ENCODE results near the gene STIL.

Gene STIL

DNA sequence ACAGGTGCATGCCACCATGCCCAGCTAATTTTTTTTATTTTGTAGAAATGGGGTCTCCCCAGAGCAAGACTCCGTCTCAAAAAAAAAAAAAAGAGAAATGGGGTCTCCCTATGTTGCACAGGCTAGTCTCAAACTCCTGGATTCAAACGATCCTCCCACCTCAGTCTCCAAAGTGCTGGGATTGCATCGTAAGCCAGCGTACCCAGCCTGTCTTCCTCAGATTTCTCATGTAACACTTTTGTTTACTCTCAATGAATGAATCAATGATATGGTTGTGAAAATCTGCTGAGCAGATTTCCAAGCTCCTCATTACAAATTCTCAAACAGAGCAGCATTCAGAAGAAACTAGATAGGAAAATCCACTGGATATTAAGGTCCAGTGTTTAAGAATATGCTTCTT, 26.3 kb upstream of the STIL start:
- H3K27ac ChIP-seq = no peak overlapping the region
- no peak for DNase-seq (ENCODE audit: low spot score)
- TF ChIP-seq, protein P1, sequence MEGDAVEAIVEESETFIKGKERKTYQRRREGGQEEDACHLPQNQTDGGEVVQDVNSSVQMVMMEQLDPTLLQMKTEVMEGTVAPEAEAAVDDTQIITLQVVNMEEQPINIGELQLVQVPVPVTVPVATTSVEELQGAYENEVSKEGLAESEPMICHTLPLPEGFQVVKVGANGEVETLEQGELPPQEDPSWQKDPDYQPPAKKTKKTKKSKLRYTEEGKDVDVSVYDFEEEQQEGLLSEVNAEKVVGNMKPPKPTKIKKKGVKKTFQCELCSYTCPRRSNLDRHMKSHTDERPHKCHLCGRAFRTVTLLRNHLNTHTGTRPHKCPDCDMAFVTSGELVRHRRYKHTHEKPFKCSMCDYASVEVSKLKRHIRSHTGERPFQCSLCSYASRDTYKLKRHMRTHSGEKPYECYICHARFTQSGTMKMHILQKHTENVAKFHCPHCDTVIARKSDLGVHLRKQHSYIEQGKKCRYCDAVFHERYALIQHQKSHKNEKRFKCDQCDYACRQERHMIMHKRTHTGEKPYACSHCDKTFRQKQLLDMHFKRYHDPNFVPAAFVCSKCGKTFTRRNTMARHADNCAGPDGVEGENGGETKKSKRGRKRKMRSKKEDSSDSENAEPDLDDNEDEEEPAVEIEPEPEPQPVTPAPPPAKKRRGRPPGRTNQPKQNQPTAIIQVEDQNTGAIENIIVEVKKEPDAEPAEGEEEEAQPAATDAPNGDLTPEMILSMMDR (conservative IDR thresholded peaks at IDR 0.05; ENCODE audit: low read depth) = no peak
- ChIA-PET POLR2A (ENCODE audit: low non-redundant PET) (no interaction called here), CTCF (interaction anchor here (0.7 kb wide), 1 partner anchor 22 kb away, joined by 3 read pairs; no protein-coding TSS in a partner anchor)

DNA sequence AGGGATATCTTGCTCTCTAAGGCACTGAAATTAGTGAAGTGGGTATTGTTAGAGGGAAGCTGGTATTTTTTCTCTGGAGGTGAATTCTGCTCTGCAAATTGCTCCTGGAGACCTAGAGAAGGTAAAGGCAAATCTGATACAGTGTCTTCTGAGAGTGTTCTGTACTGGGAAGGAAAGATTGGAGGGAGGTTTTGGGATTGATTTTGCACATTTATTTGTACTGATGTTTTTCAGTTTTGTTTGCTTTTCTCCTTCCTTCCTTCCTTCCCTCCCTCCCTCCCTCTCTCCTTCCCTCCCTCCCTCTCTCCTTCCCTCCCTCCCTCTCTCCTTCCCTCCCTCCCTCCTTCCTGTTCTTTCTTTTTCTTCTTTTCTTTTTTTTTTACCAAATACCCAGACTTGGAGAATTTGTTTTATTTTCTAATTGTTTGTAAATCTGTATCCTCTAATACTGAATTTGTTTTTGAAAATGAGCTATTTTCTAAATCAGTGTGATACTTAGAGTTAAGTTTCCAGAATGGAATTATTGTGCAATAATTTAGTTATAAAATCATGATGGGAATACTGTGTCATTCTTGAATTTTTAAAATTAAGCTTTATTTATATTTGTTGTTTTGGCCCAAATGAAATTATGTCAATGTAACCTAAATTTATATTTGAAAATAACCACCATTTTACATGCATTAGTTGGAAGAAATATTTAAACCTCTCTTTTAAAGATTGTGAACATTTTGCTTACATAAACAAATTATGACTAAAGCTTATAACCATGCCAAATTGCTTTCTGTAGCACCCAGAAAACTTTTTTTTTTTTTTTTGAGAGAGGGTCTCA, 24.5 kb upstream of the STIL start:
- TF ChIP-seq, protein P1 (conservative IDR thresholded peaks at IDR 0.05; ENCODE audit: low read depth) = no peak
- no peak for DNase-seq (ENCODE audit: low spot score)
- CTCF ChIA-PET = interaction anchor here (0.6 to 0.7 kb wide), 5 partner anchors 13 to 372 kb away, joined by 3 to 5 read pairs (median 3); no protein-coding TSS in a partner anchor
- H3K27ac ChIP-seq = no peak overlapping the region
- POLR2A ChIA-PET (ENCODE audit: low non-redundant PET) = interaction anchor here (0.6 kb wide), 1 partner anchor 21 kb away, joined by 3 read pairs; no protein-coding TSS in a partner anchor

DNA sequence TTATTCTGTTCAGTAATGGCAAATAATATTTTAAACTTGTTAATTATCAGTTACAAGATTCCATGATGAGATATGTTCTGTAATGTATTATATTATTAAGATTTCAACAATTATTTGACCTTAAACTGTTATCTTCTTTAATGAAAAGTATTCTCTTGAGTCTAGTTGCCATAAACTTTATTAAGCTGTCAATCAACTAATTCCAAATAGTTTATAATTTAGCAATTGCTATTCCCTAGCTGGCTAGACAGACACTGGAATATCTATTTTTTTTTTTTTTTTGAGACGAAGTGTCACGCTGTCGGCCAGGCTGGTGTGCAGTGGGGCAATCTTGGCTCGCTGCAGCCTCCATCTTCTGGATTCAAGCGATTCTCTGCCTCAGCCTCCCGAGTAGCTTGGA, 23.4 kb upstream of the STIL start:
- no peak overlapping the region for H3K27ac ChIP-seq
- POLR2A ChIA-PET (ENCODE audit: low non-redundant PET) = no interaction called here
- no peak for DNase-seq (ENCODE audit: low spot score)
- TF ChIP-seq, protein P1 (conservative IDR thresholded peaks at IDR 0.05; ENCODE audit: low read depth) = no peak
- CTCF ChIA-PET = no interaction called here

DNA sequence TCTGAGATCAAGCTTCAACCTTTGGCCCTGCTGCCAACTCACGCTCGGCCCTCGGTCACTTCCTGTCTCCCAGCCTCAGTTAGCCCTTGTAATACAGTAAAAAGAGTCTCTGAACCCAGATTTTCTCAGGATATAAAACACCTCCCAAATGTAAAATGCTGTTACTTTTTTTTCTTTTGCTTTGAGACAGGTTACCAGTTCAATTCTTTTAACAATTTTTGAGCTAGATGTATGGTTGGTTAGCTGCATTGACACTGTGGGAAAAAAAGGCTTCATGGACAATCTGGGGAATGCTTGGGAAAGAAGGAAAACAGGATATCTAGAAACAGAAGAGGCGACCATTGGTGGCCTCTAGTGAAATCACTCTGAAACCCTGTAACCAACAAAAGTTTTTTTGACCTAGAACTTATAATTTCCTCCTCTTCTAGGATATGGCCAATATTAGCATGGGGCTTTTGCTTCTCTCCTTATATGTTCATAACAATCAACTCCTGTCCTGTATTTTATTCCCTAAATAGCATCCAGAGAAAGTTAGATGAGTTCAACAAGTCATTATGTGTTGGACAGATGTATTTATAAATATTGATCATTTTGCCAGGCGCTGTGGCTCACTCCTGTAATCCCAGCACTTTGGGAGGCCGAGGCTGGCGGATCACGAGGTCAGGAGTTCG, 21.0 kb upstream of the STIL start:
- POLR2A ChIA-PET (ENCODE audit: low non-redundant PET) = no interaction called here
- peak overlapping the region; percentile 97 for H3K27ac ChIP-seq
- TF ChIP-seq, protein P1 (conservative IDR thresholded peaks at IDR 0.05; ENCODE audit: low read depth) = no peak

DNA sequence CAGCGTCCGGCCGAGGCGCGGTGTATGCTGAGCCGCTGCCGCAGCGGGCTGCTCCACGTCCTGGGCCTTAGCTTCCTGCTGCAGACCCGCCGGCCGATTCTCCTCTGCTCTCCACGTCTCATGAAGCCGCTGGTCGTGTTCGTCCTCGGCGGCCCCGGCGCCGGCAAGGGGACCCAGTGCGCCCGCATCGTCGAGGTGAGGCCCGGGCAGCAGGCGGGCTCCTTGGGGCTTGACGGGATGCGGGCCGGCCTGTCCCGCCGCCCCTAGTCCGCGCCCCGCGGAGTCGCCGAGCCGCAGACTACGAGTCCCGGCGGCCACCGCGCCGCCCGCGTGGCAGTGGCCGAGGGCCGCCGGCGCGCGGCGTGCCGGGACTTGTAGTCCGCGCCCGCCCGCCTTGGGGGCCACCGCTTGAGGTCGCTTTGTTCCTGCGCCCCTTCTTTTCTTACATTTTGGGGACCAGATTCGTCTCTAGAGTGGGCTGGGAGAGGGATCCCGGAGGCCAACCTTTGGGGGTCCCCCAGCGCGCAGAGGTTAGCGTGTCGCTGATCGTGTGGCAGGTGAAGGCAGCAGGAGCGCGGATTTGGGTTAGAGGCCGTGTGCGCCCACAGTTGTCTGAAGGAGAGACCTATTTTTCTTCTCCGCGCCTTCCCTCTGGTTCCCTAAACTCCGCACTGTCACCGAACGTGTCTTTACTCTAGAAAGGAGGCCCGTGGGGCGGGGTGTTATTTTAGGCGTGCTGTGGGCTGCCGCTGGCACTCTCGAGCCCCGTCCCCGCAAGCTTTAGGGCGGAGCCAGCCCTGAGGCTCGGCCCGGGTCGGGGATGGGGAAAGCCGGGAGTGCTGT, 20.2 kb upstream of the STIL start:
- ChIA-PET POLR2A (ENCODE audit: low non-redundant PET) (interaction anchor here (1.0 kb wide), 2 partner anchors 10 to 20 kb away, joined by 3 to 5 read pairs; partner anchors contain the start of gene STIL), CTCF (interaction anchor here (0.7 to 1.0 kb wide), 3 partner anchors 102 to 362 kb away, joined by 4 to 5 read pairs (median 4); partner anchors contain the start of gene FOXD2)
- peak; percentile 83 for DNase-seq (ENCODE audit: low spot score)
- TF ChIP-seq, protein P1 (conservative IDR thresholded peaks at IDR 0.05; ENCODE audit: low read depth) = 0 out of 2 replicates have a peak, but pooled peaks have one; percentile 1
- H3K27ac ChIP-seq = peak overlapping the region; percentile 97

More for the DNA sequence above, 21.0 kb upstream of the STIL start:
- CTCF ChIA-PET = interaction anchor here (0.7 kb wide), 1 partner anchor 362 kb away, joined by 4 read pairs; no protein-coding TSS in a partner anchor
- no peak for DNase-seq (ENCODE audit: low spot score)

All from RWPE1 (cell line).